PFSK-1 (cell line): ENCODE results near the gene NISCH.

Source experiments
- FOXP2 ChIP-seq: optimal IDR thresholded peaks from 2 replicates; pipeline ENCODE3; 2011; ENCODE audit warnings: borderline replicate concordance, control low read depth, inconsistent platforms; ENCODE audit not compliant: insufficient read depth; ENCODE audit errors: extremely low read length, extremely low read depth
- POLR2AphosphoS5 ChIP-seq: IDR thresholded peaks from 2 replicates; pipeline ENCODE4 v1.6.1; 2012; ENCODE audit warnings: low read depth, mild to moderate bottlenecking, control low read depth, low read length, moderate library complexity
- SIN3A ChIP-seq: IDR thresholded peaks from 2 replicates; pipeline ENCODE4 v1.6.1; 2012; ENCODE audit warnings: mild to moderate bottlenecking, low read length, moderate library complexity, borderline replicate concordance; ENCODE audit not compliant: insufficient read depth
- TAF1 ChIP-seq: IDR thresholded peaks from 2 replicates; pipeline ENCODE4 v1.6.1; 2012; ENCODE audit warnings: low read length, control low read depth, borderline replicate concordance; ENCODE audit not compliant: insufficient read depth
- TF ChIP-seq, protein P1 (sequence below), 2 experiments: IDR thresholded peaks; 2 replicates each; pipeline versions ENCODE4 v1.6.1 to v1.8.0; 2011 to 2012; ENCODE audit warnings: low read depth in 2 of 2, low read length in 2 of 2, control low read depth in 1 of 2, inconsistent platforms in 1 of 2, mild to moderate bottlenecking in 1 of 2, moderate library complexity in 1 of 2; ENCODE audit not compliant: insufficient read depth in 1 of 2

Gene NISCH

DNA sequence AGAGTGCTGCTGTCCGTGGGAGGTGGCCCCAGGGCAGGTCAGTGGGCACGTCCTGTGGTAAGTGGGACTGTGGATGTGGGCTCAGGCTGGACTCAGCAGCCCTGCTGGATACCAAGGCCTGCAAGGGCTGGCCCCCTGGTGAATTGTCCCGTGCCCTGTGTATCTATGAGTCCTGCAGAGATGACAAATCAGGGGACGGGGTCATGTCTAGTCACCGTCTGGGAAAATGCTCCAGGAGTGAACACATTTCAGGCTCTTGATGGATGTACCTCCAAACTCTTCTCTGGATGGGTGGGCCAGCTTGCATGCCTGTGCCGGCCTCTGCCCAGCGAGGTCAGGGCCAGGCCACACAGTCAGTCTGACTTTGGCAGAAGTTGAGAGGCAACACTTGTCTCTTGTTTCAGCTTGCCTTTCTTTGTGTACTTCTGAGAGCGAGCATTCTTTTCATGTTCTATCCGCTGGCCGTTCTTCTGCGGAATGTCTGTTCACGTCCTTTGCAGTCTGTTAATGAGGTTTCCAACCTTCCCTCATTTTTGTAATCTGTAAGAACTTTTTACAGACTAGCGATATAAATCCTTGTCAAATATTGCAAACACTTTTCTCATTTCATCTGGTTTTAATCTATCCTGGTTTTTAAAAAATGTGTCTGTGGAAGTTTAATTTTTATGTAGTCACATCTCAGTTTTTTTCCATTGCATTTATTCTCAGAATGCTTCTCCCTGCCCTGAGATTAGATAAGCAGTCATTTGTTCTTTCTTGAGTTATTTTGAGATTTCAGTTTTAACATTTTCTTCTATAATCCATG is 28.4 kb downstream of the NISCH start:
- TF ChIP-seq, protein P1, sequence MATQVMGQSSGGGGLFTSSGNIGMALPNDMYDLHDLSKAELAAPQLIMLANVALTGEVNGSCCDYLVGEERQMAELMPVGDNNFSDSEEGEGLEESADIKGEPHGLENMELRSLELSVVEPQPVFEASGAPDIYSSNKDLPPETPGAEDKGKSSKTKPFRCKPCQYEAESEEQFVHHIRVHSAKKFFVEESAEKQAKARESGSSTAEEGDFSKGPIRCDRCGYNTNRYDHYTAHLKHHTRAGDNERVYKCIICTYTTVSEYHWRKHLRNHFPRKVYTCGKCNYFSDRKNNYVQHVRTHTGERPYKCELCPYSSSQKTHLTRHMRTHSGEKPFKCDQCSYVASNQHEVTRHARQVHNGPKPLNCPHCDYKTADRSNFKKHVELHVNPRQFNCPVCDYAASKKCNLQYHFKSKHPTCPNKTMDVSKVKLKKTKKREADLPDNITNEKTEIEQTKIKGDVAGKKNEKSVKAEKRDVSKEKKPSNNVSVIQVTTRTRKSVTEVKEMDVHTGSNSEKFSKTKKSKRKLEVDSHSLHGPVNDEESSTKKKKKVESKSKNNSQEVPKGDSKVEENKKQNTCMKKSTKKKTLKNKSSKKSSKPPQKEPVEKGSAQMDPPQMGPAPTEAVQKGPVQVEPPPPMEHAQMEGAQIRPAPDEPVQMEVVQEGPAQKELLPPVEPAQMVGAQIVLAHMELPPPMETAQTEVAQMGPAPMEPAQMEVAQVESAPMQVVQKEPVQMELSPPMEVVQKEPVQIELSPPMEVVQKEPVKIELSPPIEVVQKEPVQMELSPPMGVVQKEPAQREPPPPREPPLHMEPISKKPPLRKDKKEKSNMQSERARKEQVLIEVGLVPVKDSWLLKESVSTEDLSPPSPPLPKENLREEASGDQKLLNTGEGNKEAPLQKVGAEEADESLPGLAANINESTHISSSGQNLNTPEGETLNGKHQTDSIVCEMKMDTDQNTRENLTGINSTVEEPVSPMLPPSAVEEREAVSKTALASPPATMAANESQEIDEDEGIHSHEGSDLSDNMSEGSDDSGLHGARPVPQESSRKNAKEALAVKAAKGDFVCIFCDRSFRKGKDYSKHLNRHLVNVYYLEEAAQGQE (IDR thresholded peaks at IDR 0.05; ENCODE audit: insufficient read depth in 1 of 2, low read depth in 2 of 2, low read length in 2 of 2), result no peak
- no peak for TF ChIP-seq TAF1

DNA sequence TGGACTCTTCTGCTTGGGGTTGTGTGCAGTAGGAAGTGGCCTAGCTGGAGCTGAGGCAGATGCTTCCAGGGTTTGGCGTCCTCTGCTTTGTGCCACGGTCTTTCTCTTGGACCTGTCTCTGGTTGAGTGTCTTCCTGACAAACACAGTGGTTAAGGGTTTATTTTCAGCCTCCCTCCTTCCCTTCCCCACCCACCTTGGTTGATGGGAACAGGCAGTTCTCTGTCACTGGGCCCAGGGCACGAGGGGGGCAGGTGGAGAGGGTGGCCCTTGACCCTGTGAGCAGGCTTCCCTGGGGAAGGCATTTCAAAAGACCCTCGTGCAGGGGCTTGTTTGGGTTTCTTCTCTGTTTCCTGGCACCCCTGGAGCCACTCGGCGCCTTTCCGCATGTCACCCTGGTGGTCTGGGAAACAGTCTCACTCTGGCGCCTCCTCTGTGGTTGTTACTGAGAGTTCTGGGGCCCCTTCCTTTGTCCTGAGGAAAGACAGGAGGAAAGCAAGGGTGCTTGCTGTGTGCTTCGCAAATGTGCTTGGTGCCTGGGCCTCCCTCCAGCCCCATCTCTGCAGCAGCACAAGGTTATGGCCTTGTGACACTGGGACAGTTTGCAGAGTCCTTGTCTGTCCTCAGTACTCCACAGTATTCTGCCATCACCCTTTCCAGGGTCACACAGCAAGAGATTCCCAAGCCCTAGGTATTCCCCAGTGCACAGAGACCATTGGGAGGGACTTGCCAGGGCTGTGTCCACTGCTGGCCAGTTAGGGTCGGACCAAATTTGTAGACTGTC is 29.5 kb downstream of the NISCH start:
- no peak for TF ChIP-seq TAF1
- TF ChIP-seq SIN3A, result no peak
- TF ChIP-seq FOXP2, result no peak
- no peak for TF ChIP-seq POLR2AphosphoS5
- TF ChIP-seq, protein P1 (IDR thresholded peaks at IDR 0.05; ENCODE audit: insufficient read depth in 1 of 2, low read depth in 2 of 2, low read length in 2 of 2), result no peak

DNA sequence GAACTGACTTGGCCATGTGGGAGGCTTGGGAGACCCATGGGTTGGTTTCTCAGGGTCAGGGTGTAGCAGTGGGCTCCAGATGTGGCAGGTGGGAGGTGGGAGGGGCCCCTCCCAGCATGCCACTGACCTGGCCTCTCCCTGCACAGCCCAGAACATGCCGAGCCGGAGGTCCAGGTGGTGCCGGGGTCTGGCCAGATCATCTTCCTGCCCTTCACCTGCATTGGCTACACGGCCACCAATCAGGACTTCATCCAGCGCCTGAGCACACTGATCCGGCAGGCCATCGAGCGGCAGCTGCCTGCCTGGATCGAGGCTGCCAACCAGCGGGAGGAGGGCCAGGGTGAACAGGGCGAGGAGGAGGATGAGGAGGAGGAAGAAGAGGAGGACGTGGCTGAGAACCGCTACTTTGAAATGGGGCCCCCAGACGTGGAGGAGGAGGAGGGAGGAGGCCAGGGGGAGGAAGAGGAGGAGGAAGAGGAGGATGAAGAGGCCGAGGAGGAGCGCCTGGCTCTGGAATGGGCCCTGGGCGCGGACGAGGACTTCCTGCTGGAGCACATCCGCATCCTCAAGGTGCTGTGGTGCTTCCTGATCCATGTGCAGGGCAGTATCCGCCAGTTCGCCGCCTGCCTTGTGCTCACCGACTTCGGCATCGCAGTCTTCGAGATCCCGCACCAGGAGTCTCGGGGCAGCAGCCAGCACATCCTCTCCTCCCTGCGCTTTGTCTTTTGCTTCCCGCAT is 31.8 kb downstream of the NISCH start:
- TF ChIP-seq POLR2AphosphoS5 (no peak), TAF1 (no peak), FOXP2 (no peak), SIN3A (no peak)
- TF ChIP-seq, protein P1 (IDR thresholded peaks at IDR 0.05; ENCODE audit: insufficient read depth in 1 of 2, low read depth in 2 of 2, low read length in 2 of 2), result no peak

DNA sequence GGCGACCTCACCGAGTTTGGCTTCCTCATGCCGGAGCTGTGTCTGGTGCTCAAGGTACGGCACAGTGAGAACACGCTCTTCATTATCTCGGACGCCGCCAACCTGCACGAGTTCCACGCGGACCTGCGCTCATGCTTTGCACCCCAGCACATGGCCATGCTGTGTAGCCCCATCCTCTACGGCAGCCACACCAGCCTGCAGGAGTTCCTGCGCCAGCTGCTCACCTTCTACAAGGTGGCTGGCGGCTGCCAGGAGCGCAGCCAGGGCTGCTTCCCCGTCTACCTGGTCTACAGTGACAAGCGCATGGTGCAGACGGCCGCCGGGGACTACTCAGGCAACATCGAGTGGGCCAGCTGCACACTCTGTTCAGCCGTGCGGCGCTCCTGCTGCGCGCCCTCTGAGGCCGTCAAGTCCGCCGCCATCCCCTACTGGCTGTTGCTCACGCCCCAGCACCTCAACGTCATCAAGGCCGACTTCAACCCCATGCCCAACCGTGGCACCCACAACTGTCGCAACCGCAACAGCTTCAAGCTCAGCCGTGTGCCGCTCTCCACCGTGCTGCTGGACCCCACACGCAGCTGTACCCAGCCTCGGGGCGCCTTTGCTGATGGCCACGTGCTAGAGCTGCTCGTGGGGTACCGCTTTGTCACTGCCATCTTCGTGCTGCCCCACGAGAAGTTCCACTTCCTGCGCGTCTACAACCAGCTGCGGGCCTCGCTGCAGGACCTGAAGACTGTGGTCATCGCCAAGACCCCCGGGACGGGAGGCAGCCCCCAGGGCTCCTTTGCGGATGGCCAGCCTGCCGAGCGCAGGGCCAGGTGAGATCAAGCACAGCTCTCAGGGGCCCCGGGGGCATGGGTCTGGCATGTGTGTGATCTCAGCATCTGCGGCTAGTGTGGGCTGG is 32.6 kb downstream of the NISCH start:
- TF ChIP-seq POLR2AphosphoS5 (no peak), SIN3A (no peak), FOXP2 (no peak), TAF1 (no peak)
- TF ChIP-seq, protein P1 (IDR thresholded peaks at IDR 0.05; ENCODE audit: insufficient read depth in 1 of 2, low read depth in 2 of 2, low read length in 2 of 2), result no peak
